MCF 10A (cell line): Measurements from ENCODE around the gene CBY1. TPM values are rescaled to one million over a fixed set of nuclear protein-coding genes. Genes with fewer than 3 reads are reported as not detected.

Experiments used
- BruUV-seq: library from RNA; stranded (reverse); fragments of 400-500 nt; replicated peaks from 2 replicates; lab custom pipeline; 2021; lab: Mats Ljungman, UMichigan
- CTCF ChIA-PET: fragments of 300-600 bp; sonication (Branson Sonifier 250); formaldehyde crosslinking; extraction: SDS; loops from one replicate; lab custom pipeline; 2021; ENCODE audit warnings: antibody characterized with exemption, inconsistent platforms; lab: Yijun Ruan, JAX
- POLR2A ChIA-PET: fragments of 300-600, 350-650 bp; sonication (Branson Sonifier 250); formaldehyde crosslinking; extraction: SDS; loops from one replicate; lab custom pipeline; 2020; ENCODE audit warnings: antibody characterized with exemption, inconsistent platforms; lab: Yijun Ruan, JAX
- DNase-seq: peaks from one replicate; pipeline ENCODE4 v3.0.0-alpha.2; 2018; ENCODE audit not compliant: unreplicated experiment
- H3K27ac Mint-ChIP-seq: one replicate; pipeline ENCODE4 v1.8.0; 2022; ENCODE audit warnings: mild to moderate bottlenecking, low read depth, mixed read lengths; ENCODE audit not compliant: unreplicated experiment
- H3K27me3 Mint-ChIP-seq: one replicate; pipeline ENCODE4 v1.8.0; 2022; ENCODE audit warnings: mixed read lengths; ENCODE audit not compliant: insufficient read depth, unreplicated experiment
- H3K36me3 Mint-ChIP-seq: one replicate; pipeline ENCODE4 v1.8.0; 2022; ENCODE audit warnings: mild to moderate bottlenecking, moderate library complexity, mixed read lengths; ENCODE audit not compliant: insufficient read depth, unreplicated experiment
- H3K4me1 Mint-ChIP-seq: one replicate; pipeline ENCODE4 v1.8.0; 2022; ENCODE audit warnings: mixed read lengths; ENCODE audit not compliant: insufficient read depth, unreplicated experiment
- H3K4me3 Mint-ChIP-seq: one replicate; pipeline ENCODE4 v1.8.0; 2022; ENCODE audit warnings: mild to moderate bottlenecking, moderate library complexity, mixed read lengths; ENCODE audit not compliant: unreplicated experiment
- H3K9me3 Mint-ChIP-seq: one replicate; pipeline ENCODE4 v1.8.0; 2022; ENCODE audit warnings: mixed read lengths; ENCODE audit not compliant: unreplicated experiment
- intact Hi-C: fragments of 100-400 bp; cut with micrococcal nuclease; formaldehyde crosslinking; loops from 2 replicates; pipeline ENCODE4 v1.14.1; 2022
- total RNA-seq: library from RNA; stranded (reverse); gene quantifications from 2 replicates; pipeline ENCODE4 v1.2.3, GENCODE V29; 2022
- TF ChIP-seq, protein P1 (sequence below): fragments of 200-600 bp; IDR thresholded peaks from one replicate; pipeline ENCODE4 v1.8.0; 2022; ENCODE audit warnings: antibody characterized with exemption, mild to moderate bottlenecking; ENCODE audit not compliant: unreplicated experiment

Gene CBY1
- total RNA-seq, 1 experiment from 2014 or later, result 40.6 TPM

DNA sequence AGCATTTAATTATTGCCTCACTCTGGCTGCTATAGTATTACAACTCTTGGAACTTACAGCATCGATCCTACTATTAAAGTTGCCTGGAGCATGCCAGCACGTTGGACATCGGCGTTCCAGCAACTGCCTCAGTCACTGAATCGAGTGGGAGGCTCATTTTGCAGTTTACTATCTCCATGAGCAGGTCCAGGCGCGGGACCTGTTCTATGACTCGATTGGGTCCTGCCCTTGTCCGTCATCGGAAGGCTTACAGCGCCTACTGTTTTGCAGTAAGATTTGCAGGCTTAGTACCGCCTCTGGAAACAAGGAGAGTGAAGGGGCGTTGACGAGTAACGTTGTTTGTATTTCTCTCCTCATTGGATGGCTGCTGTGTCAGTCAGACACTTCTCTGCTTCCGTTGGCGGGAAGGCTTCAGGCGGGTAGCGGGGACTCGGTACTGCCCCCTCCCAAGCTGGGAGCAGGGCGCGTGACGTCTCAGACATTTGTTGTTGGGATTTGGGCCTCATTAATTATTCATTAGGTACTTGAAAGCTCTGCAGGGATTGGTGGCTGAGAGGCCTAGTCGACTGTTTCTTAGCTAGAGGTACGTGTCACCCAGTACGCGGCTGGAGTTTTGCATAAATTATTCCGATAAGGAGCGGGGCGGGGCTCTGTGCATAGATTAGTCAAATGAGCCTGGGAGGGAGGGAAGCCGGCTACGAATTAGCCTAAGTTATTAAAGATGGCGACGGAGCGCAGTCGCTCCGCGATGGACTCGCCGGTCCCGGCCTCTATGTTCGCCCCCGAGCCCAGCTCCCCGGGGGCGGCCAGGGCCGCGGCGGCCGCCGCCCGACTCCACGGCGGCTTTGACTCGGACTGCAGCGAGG lies 49.0 kb downstream of the CBY1 start, which contains the start of gene GTPBP1:
Gene GTPBP1, plus strand, starts transcription at position 710 of the 866 bp plus-strand sequence. Its CDS starts 12 bp downstream, at position 722.
- BruUV-seq, result no TSS peak
- TF ChIP-seq, protein P1, sequence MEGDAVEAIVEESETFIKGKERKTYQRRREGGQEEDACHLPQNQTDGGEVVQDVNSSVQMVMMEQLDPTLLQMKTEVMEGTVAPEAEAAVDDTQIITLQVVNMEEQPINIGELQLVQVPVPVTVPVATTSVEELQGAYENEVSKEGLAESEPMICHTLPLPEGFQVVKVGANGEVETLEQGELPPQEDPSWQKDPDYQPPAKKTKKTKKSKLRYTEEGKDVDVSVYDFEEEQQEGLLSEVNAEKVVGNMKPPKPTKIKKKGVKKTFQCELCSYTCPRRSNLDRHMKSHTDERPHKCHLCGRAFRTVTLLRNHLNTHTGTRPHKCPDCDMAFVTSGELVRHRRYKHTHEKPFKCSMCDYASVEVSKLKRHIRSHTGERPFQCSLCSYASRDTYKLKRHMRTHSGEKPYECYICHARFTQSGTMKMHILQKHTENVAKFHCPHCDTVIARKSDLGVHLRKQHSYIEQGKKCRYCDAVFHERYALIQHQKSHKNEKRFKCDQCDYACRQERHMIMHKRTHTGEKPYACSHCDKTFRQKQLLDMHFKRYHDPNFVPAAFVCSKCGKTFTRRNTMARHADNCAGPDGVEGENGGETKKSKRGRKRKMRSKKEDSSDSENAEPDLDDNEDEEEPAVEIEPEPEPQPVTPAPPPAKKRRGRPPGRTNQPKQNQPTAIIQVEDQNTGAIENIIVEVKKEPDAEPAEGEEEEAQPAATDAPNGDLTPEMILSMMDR, result no peak
- Mint-ChIP-seq H3K9me3 (no peaks in the 10 kb centered on the region), H3K27ac (peak within 1 kb of the TSS; percentile 88), H3K4me1 (peaks cover 25% of the 10 kb centered on the region), H3K4me3 (peak within 1 kb of the TSS; percentile 88), H3K27me3 (no peaks in the 10 kb centered on the region), H3K36me3 (peaks cover 9% of the 10 kb centered on the region)
- CTCF ChIA-PET, result interaction anchor here (0.6 to 1.4 kb wide), 6 partner anchors 11 to 1381 kb away, joined by 3 to 5 read pairs (median 4); partner anchors contain the start of gene TOMM22
- intact Hi-C loops, result loop anchor here (2.0 kb wide), 1 partner anchor 49 kb away; the partner anchor contains the start of genes CBY1 and FAM227A
- POLR2A ChIA-PET, result interaction anchor here (0.6 to 5.1 kb wide), 23 partner anchors 9 to 696 kb away, joined by 3 to 118 read pairs (median 5); partner anchors contain the start of genes CBY1, FAM227A, JOSD1 and MAFF
- peak; percentile 100 for DNase-seq

DNA sequence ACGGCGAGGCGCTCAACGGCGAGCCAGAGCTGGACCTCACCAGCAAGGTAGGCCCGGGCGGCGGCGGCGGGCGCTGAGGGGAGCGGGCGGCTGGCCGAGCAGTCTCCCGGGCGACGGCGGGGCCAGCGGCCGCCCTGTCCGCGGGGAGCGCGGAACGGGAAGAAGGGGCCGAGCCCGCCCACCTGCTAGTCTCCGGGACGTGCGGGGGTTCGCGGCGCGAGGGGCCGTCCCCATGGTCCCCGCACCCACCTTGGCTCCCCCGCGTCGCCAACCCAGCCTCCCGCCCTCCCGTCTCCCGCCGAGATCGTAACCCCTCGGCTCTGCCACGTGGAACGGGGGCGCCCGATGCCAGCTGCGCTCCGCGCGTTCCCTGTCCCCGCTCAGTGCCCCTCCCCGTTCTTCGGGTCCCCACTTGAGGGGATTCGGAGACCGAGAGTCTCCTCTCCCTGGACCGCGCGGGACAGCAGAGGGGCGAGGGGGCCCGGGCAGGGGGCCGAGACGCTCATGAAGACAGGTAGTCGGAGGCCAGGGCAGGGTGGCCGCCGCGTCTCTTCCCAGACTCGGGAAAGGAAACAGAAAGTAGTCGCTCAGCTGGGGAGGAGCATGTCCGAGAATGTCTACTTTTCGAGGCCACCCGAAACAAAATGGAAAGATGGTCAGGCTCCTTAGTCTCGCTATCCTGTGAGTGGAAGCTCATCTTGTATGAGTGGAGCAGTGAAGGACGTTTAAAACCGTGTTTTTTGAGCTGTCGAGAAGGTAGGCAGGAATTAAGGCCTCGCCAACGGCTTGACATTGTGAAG lies 49.9 kb downstream of the CBY1 start:
- H3K36me3 Mint-ChIP-seq, result peaks cover 15% of the 10 kb centered on the region
- intact Hi-C loops, result loop anchor here (2.0 kb wide), 1 partner anchor 50 kb away; the partner anchor contains the start of genes CBY1 and FAM227A
- H3K9me3 Mint-ChIP-seq, result no peaks in the 10 kb centered on the region
- CTCF ChIA-PET, result interaction anchor here (0.6 to 3.0 kb wide), 8 partner anchors 10 to 1382 kb away, joined by 3 to 14 read pairs (median 4); partner anchors contain the start of gene TOMM22
- H3K27me3 Mint-ChIP-seq, result no peaks in the 10 kb centered on the region
- H3K27ac Mint-ChIP-seq, result peak overlapping the region; percentile 87
- BruUV-seq, result no TSS peak
- peak; percentile 32 for DNase-seq
- POLR2A ChIA-PET, result interaction anchor here (0.5 to 5.1 kb wide), 23 partner anchors 8 to 793 kb away, joined by 3 to 118 read pairs (median 5); partner anchors contain the start of genes CBY1, FAM227A, JOSD1 and RPL3
- TF ChIP-seq, protein P1, result no peak
- H3K4me3 Mint-ChIP-seq, result peak overlapping the region; percentile 88
- peaks cover 25% of the 10 kb centered on the region for H3K4me1 Mint-ChIP-seq

DNA sequence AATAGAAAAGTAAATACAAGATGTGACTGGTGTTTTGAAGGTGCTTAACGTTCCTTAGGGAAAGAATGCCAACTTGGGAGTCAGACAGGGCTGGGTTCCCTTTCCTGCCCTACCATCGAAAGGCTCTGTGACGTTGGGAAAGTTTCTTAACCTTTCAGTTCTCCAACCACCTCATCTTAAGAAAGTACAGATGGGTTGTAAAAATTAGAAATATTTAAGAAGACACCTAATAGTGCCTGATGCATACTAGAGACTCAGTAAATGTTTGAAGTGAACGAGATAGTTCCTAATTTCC lies 50.4 kb downstream of the CBY1 start:
- TSS peak; percentile 86 for BruUV-seq
- peak overlapping the region; percentile 88 for H3K4me3 Mint-ChIP-seq
- H3K36me3 Mint-ChIP-seq, result peaks cover 15% of the 10 kb centered on the region
- no peak for DNase-seq
- H3K27me3 Mint-ChIP-seq, result no peaks in the 10 kb centered on the region
- H3K9me3 Mint-ChIP-seq, result no peaks in the 10 kb centered on the region
- CTCF ChIA-PET, result interaction anchor here (1.4 to 3.0 kb wide), 4 partner anchors 9 to 25 kb away, joined by 4 to 14 read pairs (median 6); partner anchors contain the start of gene TOMM22
- peaks cover 25% of the 10 kb centered on the region for H3K4me1 Mint-ChIP-seq
- POLR2A ChIA-PET, result interaction anchor here (0.5 to 5.1 kb wide), 19 partner anchors 8 to 792 kb away, joined by 3 to 118 read pairs (median 6); partner anchors contain the start of genes CBY1, FAM227A, JOSD1 and SUN2
- intact Hi-C loops, result loop anchor here (2.0 kb wide), 1 partner anchor 50 kb away; the partner anchor contains the start of genes CBY1 and FAM227A
- TF ChIP-seq, protein P1, result no peak
- peak overlapping the region; percentile 87 for H3K27ac Mint-ChIP-seq
